Fibroblast of skin of scalp (primary cell): ENCODE data around the gene PKD2L1. TPM values are rescaled to one million over a fixed set of nuclear protein-coding genes. Genes with fewer than 3 reads are reported as not detected.
"Not testable (repeated sequence)": the region's sequence is repeated elsewhere in the genome, so short reads cannot be mapped to it uniquely, and the experiment has no call there.

Experiments used
- DNase-seq: peaks from one replicate; pipeline ENCODE4 v3.0.0-alpha.2; 2013
- polyA plus RNA-seq, 2 experiments: library from polyadenylated mRNA; unstranded; fragments of 120-200 nt; gene quantifications; one replicate each; pipeline ENCODE4 v1.2.1, GENCODE V29; 2013; ENCODE audit not compliant: insufficient read length in 2 of 2

The PKD2L1 gene
- polyA plus RNA-seq (2013, experiment 1 of 2; ENCODE audit: insufficient read length), result not detected
- polyA plus RNA-seq (2013, experiment 2 of 2; ENCODE audit: insufficient read length), result not detected

GRCh38 chr10:100330079-100330478 lies at the start of gene PKD2L1:
Gene PKD2L1 (minus strand): TSS chr10:100330228. CDS start chr10:100330103, 125 bp downstream.
- no peak for DNase-seq

GRCh38 chr10:100377830-100378229 lies 47.8 kb upstream of the PKD2L1 start:
- DNase-seq, result no peak

GRCh38 chr10:100376656-100377055 lies 46.6 kb upstream of the PKD2L1 start:
- DNase-seq, result not testable (repeated sequence)

- not testable (repeated sequence) for DNase-seq
Measured at GRCh38 chr10:100374677-100375353, 44.8 kb upstream of the PKD2L1 start.

GRCh38 chr10:100374200-100374655 lies 44.2 kb upstream of the PKD2L1 start:
- no peak for DNase-seq

GRCh38 chr10:100373298-100374199 lies 43.5 kb upstream of the PKD2L1 start:
- peak; percentile 99 for DNase-seq

- DNase-seq, result no peak
Measured at GRCh38 chr10:100372415-100373297, 42.6 kb upstream of the PKD2L1 start.

- no peak for DNase-seq
Measured at GRCh38 chr10:100371482-100372027, 41.5 kb upstream of the PKD2L1 start.

GRCh38 chr10:100370714-100371481 lies 40.9 kb upstream of the PKD2L1 start:
- peak; percentile 85 for DNase-seq

- DNase-seq, result no peak
Measured at GRCh38 chr10:100368721-100369120, 38.7 kb upstream of the PKD2L1 start.

- peak; percentile 23 for DNase-seq
Measured at GRCh38 chr10:100364735-100365391, 34.8 kb upstream of the PKD2L1 start.

- no peak for DNase-seq
Measured at GRCh38 chr10:100364175-100364574, 34.1 kb upstream of the PKD2L1 start.

- DNase-seq, result no peak
Measured at GRCh38 chr10:100362570-100363496, 32.8 kb upstream of the PKD2L1 start.

- no peak for DNase-seq
Measured at GRCh38 chr10:100360234-100360633, 30.2 kb upstream of the PKD2L1 start.

- DNase-seq, result no peak
Measured at GRCh38 chr10:100359529-100360150, 29.6 kb upstream of the PKD2L1 start.

GRCh38 chr10:100359030-100359432 lies 29.0 kb upstream of the PKD2L1 start:
- no peak for DNase-seq

- DNase-seq, result no peak
Measured at GRCh38 chr10:100357059-100357858, 27.2 kb upstream of the PKD2L1 start.
